GM12891 (cell line): Measurements from ENCODE around the gene TSFM.

ENCODE experiments used
- POLR2A ChIP-seq: IDR thresholded peaks from 2 replicates; pipeline ENCODE4 v1.6.1; 2011; ENCODE audit warnings: low read depth, low read length, control low read depth
- POLR2AphosphoS5 ChIP-seq: IDR thresholded peaks from 2 replicates; pipeline ENCODE4 v1.6.1; 2011; ENCODE audit warnings: low read depth, low read length, control low read depth
- POU2F2 ChIP-seq: IDR thresholded peaks from 2 replicates; pipeline ENCODE4 v1.6.1; 2011; ENCODE audit warnings: low read depth, mild to moderate bottlenecking, control low read depth, low read length, moderate library complexity
- SPI1 ChIP-seq: IDR thresholded peaks from 2 replicates; pipeline ENCODE4 v1.6.1; 2011; ENCODE audit warnings: low read depth, low read length, control low read depth
- TAF1 ChIP-seq: IDR thresholded peaks from 2 replicates; pipeline ENCODE4 v1.6.1; 2011; ENCODE audit warnings: low read depth, low read length, control low read depth

GRCh38 chr12:57781244-57781643, 1.3 kb upstream of the TSFM start:
- TF ChIP-seq POLR2A, result no peak
- no peak for TF ChIP-seq TAF1
- TF ChIP-seq POLR2AphosphoS5, result no peak
- TF ChIP-seq SPI1, result no peak
- TF ChIP-seq POU2F2, result no peak
